HK-2 (cell line): ENCODE data around the gene ZNF581.

ENCODE experiments used
- DNase-seq: peaks from one replicate; pipeline ENCODE4 v3.0.0-alpha.2; 2018; ENCODE audit not compliant: unreplicated experiment

ZNF581 gene, protein sequence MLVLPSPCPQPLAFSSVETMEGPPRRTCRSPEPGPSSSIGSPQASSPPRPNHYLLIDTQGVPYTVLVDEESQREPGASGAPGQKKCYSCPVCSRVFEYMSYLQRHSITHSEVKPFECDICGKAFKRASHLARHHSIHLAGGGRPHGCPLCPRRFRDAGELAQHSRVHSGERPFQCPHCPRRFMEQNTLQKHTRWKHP

DNA sequence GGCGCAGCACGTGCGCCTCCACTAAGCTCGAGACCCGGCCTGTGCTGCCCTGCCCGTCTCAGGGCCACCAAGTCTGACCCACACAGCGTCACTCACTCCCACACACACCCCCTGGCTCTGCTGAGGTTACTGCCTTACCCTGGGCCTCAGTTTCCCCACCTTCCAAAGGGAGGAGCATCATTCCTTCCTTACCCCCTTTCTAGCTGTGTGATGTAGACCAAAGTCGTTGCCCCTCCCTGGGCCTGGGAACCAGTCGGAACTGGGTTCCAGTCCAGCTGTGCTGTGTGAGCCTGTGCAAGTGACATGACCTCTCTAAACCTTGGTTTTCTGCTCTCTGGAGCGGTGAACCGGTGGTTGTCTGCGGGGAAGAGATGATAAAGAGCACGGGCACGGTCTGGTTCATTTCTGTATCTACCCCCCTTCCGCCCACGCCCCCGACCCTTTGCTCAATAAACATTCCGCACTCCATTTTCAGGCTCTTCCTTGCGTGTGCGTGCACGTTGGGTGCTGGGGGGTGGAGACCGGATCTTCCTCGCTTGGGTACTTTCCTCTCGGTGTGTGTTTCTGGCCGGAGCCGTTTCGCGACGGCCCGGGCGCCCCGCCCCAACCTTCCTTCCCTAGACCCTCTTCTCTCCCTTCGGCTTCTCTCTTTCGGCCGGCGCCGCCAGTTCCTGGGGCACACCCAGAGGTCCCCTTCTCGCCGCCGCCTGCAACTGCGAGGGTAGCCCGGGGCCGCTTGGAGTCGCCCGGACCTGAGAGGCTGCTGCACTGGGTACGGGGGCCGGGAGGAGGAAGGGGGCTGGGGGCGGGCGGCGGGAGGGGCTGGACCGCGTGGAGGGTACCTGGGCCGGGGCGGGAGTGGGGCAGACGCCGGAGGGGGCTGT, at the start of gene ZNF581:
TSS of gene ZNF581 (plus strand) at position 647 of the 884 bp plus-strand sequence. CDS start 923 bp downstream, outside the sequence.
- DNase-seq = peak; percentile 87

DNA sequence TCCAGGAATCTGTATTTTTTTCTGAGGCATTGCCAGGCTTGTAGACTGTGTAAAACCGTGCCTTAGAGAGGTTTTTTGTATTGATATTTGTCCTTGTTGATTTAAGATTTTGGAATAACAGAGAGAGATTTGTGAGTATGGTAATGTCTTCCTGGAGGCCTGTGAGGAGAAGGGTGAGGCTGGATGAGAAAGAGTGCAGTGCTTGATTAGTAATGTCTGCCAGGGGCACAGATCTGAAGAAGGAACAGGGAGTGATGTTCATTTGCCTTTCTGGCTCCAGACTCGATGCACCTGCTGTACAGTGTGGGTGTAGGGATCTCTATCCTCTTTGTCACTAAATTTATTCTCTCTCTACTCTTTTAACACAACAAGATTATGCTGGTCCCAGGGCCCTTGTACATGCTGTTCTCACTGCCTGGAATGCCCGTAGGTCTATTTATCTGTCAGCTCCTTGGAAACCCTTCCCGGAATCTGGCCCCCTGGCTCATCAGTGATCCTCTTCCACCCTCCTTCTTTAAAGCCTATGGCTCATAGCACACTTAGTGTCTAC, 48.4 kb upstream of the ZNF581 start:
- no peak for DNase-seq

DNA sequence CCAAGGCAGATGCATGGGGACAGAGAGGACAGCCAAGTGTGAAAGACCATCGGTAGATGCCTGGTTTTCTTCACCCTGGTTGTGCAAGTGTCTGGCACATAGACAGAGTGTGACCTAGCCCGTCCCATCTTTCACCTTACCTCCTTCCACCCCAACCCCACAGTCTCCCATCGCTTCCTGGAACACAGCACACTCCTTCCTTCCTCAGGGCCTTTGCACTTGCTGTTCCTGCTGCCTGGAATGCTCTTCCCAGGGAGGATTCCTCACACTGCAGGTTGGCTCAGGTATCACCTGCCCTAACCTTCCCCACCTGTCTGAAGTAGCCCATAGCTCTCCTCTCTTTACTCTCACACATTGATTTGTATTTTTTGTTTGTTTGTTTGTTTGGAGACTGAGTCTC, 47.1 kb upstream of the ZNF581 start:
- no peak for DNase-seq

DNA sequence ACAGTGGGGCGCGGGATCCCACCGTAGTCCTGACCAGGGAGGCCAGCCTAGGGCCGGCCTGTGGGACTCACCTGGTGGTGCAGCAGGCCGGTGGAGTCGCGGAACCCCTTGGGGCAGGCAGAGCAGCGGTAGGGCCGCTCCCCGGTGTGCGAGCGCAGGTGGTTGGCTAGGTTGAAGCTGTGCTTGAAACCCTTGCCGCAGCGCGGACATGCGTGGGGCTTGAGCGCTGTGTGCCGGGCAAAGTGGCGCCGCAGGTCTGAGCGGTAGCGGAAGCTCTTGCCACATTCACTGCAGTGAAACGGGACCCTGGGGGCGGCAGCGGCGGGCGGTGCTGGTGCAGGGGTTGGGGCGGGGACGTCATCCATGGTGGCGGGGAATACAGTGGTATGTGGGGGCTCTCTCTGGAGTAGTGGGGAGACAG, 45.9 kb upstream of the ZNF581 start:
- DNase-seq = no peak

DNA sequence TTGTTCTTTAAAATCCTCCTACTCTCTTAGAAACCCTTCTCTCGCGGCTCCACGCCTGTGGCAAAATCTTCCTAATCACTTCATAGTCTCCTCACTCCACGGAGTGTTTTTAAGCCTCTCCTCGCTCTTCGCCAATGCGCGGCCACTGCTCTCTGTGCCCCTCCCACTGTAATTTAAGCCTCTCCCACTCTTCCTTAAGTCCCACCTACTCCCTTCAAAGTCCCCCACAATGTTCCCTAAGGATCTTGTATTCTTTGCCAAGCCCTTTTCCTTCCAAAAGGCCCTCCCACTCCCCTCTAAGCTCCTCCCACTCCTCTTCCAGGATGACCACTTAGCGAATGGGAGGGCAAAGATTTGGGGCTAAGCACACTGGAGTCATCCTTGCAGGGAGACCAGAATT, 45.4 kb upstream of the ZNF581 start:
- no peak for DNase-seq

DNA sequence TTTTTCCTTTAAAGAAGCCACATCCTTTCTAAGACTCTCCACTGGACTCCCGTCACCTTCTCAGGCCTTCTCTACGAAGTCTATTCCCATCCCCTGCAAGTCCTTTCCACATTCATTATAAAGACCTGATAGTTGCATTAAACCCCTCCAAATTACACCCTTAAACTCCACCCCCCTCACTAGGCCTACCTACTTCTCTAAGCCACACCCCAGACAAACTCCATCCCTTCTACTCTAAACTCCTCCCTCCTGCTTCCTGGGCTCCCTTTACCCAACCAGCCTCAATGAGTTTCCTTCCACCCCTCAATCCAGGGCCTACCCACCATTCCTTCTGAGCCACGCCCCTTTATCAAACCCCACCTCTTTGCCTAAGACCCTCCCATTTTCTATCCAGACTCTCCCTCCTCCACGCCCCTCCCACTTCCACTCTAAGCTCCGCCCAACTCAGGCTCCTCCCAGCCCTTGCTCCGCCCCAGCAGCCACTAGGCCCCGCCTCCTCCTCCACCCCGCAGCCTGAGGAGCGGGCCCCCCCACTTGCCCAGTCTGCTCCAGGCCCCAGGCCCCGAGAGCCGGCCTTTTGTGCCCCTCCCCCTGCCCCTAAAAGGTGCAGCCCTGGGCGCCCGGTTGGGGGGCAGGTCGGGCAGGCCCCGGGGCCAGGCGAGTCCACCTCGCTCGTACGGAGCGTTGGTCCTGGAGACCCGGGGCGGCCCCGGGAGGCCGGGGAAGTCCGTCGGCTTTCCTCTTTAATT, 44.6 kb upstream of the ZNF581 start:
- DNase-seq = peak; percentile 99

DNA sequence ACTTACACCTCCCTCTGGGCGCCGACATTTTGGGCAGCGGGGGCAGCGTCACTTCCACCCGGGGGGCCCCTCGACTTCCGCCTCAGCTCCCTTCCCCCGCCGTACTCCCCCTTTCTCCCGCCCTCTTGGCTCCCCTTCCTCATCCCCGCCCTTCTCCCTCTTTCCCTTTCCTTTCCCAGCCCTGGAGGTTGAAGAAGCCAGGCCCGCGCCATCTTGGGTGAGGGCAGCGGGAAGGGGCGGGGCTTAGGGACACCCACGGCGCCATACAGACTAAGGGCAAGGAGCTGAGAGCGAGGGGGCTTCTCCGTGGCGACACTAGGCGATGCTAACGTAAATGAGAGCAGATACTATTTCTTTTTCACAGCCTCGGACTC, 44.0 kb upstream of the ZNF581 start, which contains the start of gene FIZ1:
TSS of gene FIZ1 (minus strand) at position 50 of the 374 bp plus-strand sequence. CDS start 1,652 bp downstream, outside the sequence.
- DNase-seq = peak; percentile 99

DNA sequence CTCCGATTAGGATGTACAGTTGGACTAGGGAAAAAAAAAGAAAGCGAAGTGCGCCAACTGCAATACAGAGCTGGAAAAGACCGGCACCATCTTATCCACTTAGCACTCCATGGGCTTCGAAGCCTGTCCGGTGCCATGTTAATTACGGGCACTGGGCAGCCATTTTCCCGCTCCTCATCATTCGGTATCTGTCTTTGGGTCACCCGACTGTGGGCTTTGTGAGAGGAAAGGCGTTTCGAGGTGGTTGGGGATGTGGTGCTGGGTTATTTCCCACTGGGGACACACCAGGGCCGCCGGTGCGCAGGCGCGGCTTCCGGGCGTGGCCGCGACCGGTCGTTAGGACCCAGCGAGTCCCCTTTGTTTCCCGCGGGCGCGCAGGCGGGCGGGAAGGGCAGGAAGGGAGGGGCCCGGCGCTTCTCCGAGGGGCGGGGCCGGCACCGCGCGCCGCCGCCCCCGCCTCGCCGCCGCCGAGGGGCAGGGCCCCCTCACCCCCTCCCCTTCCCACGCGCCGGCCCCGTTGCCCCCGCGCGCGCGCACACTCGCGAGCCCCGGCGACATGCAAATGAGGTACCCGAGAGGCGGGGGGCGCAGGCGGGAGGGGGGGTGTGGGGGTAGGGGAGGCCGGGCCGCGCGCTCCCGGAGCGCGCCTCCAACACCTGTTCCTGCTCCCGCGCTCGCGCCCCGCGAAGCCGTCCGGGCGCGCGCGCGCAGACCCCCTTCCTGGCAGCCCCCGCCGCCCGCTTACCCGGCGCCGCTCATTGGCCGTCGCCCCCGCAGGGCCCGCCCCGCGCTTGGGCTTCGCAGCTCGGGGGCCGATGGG, 43.4 kb upstream of the ZNF581 start, which contains the start of gene ZNF524:
TSS of gene ZNF524 (plus strand) at position 447 of the 820 bp plus-strand sequence. CDS start 1,825 bp downstream, outside the sequence.
- DNase-seq = peak; percentile 91

DNA sequence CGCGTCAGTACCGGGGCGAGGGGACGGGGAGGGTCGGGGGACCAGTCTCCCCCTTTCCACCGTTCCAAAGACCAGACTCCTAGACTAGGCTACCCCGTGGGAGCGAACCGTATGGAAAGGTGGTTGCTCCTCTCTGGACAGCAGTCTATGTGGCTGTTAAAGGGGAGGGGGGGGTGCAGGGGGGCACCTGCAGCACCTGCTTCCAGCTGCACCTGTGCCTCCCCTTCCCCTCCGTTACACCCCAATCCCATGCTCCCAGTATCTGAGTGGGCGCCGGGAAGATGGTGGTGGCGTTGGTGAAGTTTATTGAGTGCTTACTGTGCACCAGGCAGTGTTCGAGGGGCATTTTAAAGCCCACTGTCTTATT, 42.8 kb upstream of the ZNF581 start:
- DNase-seq = no peak

DNA sequence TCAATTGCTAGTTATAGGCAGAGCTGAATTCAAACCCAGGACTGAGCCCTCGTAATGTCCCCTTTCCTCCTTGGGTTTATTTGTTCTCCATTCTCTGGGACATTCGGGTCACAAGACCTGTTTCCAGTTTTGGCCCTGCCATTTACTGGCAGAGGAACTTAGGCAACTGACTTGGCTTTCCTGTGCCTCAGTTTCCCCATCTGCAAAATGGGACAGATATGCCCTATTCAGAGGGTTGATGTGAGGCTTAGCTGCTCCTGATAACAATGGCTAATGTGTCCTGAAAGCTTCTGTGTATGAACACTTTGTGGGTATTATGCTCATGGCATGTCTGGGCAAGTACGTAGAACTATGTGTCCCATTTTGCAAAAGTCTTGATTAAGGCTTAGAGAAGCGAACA, 42.4 kb upstream of the ZNF581 start:
- DNase-seq = no peak

DNA sequence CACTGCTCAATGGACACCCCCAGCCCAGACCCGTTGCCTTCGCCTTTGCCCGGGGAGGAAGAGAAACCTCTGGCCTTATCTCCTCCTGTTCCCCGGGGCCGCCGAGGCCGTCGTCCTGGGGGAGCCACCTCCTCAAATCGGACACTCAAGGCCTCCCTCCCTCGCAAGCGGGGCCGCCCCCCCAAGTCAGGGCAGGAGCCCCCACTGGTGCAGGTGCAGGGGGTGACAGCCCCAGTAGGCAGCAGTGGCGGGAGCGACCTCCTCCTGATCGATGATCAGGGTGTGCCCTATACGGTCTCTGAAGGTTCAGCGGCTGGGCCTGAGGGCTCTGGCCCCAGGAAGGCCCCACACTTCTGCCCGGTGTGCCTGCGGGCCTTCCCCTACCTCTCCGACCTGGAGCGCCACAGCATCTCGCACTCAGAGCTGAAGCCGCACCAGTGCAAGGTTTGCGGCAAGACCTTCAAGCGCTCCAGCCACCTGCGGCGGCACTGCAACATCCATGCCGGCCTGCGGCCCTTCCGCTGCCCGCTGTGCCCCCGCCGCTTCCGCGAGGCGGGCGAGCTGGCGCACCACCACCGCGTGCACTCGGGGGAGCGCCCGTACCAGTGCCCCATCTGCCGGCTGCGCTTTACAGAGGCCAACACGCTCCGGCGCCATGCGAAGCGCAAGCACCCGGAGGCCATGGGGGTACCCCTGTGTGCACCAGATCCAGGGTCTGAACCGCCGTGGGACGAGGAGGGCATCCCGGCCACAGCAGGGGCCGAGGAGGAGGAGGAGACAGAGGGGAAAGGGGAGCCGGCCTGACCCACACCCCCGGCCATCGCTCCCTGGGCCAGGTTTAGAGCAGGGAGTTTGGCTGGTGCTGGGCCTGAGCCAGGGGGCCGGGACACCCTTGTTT, 41.1 kb upstream of the ZNF581 start:
- DNase-seq = no peak

DNA sequence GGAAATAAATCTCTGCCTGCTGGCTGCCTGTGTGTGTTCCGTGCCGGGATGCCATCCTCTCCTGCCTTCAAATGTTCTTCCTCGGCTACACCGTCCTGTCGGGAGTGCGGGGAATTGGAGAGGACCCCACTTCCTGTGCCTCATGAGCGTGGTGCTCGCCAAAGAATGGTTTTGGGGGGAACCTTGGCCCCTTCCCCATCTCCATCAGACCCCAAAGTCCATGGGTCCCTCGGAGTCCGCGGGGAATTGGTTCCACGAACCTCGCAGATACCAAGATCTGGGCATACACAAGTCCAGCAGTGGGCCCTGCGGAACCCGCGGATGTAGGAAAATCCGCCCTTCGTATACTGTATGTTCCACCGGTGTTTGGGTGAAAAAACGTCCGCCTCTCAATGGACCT, 40.3 kb upstream of the ZNF581 start:
- no peak for DNase-seq

DNA sequence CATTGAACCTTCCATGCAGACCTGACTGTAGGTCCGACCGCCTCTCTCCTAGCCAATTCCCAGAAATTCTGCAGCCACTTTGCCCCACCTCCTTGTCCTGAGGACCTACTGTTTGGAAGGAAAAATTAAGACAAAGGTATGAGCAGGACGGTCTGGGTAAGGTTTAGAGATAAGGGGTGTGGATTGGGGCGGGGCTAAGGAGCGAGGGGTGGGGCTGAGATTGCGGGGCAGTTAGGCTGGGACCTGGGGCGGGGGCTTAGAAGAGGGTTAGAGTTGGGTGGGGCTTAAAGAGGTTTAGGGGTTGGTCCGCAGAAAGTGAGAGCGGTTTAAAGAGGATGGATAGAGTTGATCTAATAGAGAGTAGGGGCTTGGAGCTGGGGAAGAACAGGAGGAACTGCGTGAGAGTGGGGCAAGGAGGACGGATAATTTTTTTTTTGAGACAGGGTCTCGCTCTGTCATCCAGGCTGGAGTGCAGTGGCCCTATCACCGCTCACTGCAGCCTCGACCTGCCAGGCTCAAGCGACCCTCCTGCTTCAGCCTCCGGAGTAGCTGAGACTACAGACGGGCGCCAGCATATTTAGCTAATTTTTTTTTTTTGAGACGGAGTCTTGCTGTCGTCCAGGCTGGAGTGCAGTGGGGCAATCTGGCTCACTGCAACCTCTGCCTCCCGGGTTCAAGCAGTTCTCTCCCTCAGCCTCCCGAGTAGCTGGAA, 39.7 kb upstream of the ZNF581 start:
- DNase-seq = no peak

DNA sequence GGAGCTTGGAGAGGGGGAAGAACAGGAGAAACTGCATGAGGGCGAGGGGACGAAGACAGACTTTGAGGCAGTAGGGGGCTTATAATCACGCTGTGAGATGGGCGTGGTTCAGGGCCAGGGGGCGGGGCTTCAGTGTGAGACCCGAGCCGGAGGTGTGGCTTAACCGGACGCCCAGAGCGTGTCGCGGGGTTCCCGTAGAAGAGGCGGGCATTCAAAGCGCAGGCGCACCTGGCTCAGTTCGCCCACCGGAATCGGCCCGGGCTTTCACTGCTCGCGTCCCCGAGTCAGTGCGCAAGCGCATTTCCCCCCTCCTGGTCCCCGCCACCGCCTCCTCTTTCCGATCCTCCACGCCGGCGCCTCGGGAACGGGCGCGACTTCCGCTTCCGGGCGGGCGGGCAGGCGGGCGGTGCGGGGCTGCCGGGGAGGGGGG, 38.2 kb upstream of the ZNF581 start:
- peak; percentile 100 for DNase-seq

DNA sequence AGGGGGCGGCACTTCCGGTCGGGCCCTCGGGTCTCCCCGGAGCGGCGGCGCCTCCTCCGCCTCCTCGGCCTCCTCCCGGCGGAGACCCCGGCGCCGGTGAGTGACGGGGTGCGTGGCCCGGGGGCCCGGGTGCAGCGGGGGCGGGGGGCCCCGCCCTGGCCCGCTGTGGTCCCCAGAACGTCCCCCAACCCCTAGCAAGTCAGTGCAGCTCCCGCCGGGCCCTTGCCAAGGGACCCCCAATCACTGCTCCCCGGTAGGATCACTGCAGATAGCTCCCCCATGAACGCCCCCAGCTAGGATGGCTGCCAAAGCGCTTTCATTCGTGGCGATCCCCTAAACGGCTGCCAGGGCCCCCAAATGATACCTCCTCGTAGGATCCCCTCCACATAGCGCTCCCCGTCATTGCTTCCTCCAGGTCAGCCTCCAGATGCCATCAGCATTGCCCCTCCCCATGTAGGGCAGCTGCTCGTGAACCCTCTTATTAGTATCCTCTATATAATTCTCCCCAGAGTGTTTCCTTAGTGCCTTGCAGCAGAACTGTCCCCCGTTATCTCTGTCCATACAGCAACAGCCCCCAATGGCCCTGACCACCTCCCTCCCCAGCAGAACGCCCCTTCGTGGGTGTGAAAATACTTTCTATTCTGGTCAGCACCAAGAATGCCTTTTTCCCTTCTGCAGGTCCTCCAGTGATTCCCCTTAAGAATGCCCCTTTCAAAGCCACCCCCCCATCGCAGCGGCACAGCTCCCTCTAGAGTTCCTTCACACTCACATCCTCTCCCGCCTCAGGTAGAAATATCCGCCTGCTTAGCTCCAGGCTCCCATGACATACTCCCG, 37.6 kb upstream of the ZNF581 start, which contains the start of gene ZNF865:
TSS of gene ZNF865 (plus strand) at position 11 of the 834 bp plus-strand sequence. CDS start 7,972 bp downstream, outside the sequence.
- peak; percentile 88 for DNase-seq

DNA sequence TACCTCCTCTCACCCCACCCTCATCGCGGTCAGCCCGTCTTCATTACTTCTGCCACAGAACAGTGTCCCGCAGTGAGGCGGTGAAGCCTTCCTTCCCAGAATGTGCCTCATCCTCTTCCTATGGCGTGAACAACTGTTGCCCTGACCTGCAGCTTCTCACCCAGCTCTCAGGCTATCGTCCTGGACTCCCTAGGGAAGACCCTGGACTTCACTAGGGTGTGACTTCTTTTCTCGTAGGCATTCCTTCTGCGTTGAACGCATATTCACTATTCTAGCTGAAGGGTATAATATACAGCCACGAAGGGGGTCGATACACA, 37.0 kb upstream of the ZNF581 start:
- DNase-seq = no peak

DNA sequence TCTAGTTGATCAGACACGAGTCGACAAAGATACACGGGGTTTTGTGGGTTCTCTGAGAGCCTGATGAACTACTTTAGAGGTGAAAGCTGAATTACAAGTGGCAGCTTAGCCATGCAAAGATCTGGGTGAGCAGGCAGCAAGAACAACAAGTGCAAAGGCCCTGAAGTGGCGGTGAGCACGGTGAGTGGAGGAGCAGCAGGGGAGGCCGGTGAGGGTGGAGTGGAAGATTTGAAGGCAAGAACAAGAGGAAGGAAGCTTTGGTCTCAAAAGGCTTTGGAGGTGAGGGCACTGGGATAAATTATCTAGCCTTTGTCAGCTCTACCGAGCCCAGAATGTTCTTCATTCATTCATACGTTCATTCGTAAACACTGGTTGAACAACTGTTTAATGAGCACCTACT, 36.6 kb upstream of the ZNF581 start:
- no peak for DNase-seq

DNA sequence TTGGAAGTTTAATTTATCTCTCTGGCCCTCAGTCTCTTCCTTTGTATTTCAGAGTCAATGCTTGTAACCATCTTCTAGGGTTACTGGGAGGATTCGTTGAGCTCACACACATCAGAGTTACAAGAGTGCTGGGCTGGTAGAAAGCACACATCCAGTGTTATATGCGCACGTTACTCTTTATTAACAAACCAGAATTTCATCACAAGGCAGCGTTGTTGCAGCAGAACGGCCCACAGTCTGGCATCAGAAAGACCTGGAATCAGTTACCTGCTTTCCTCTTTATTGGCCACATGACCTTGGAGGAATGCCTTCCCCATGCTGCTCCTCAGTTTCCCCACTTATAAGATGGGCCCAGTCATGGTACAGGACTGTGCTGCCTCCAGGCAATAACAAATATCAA, 34.1 kb upstream of the ZNF581 start:
- DNase-seq = no peak
